ENCODE measurements around the gene ORMDL2.

Gene ORMDL2

GRCh38 chr12:55842681-55843429 is 25.0 kb downstream of the ORMDL2 start, which contains the start of gene MMP19:
Gene MMP19, minus strand, starts transcription at chr12:55842936. Its CDS starts 106 bp downstream, at chr12:55842830.
- Histone ChIP-seq H3K4me3 (ENCODE audit: low read depth, low read length) (peak within 1 kb of the TSS; percentile 37), H3K36me3 (ENCODE audit: control insufficient read depth, insufficient read depth, low read length) (no peaks in the 10 kb centered on the region), H3K27me3 (ENCODE audit: control insufficient read depth, insufficient read depth, low read length) (no peaks in the 10 kb centered on the region), H3K4me1 (ENCODE audit: control insufficient read depth, insufficient read depth, low read length) (peaks cover 20% of the 10 kb centered on the region), H3K27ac (ENCODE audit: low read depth, low read length) (no peak within 1 kb of the TSS), H3K9ac (ENCODE audit: low read length) (peak within 1 kb of the TSS; percentile 20), H3K9me3 (ENCODE audit: control insufficient read depth, insufficient read depth, low read depth, low read length) (no peaks in the 10 kb centered on the region)

GRCh38 chr12:55843431-55843830 is 25.6 kb downstream of the ORMDL2 start:
- peaks cover 21% of the 10 kb centered on the region for H3K4me1 ChIP-seq (ENCODE audit: control insufficient read depth, insufficient read depth, low read length)

GRCh38 chr12:55844961-55845360 is 27.1 kb downstream of the ORMDL2 start:
- Histone ChIP-seq H3K4me3 (ENCODE audit: low read depth, low read length) (no peak overlapping the region), H3K4me1 (ENCODE audit: control insufficient read depth, insufficient read depth, low read length) (peaks cover 21% of the 10 kb centered on the region), H3K27me3 (ENCODE audit: control insufficient read depth, insufficient read depth, low read length) (no peaks in the 10 kb centered on the region), H3K9ac (ENCODE audit: low read length) (no peak overlapping the region), H3K9me3 (ENCODE audit: control insufficient read depth, insufficient read depth, low read depth, low read length) (no peaks in the 10 kb centered on the region), H3K27ac (ENCODE audit: low read depth, low read length) (no peak overlapping the region), H3K36me3 (ENCODE audit: control insufficient read depth, insufficient read depth, low read length) (no peaks in the 10 kb centered on the region)

More at GRCh38 chr12:55843431-55843830, 25.6 kb downstream of the ORMDL2 start:
- Histone ChIP-seq H3K9me3 (ENCODE audit: control insufficient read depth, insufficient read depth, low read depth, low read length) (no peaks in the 10 kb centered on the region), H3K9ac (ENCODE audit: low read length) (no peak overlapping the region), H3K27me3 (ENCODE audit: control insufficient read depth, insufficient read depth, low read length) (no peaks in the 10 kb centered on the region), H3K27ac (ENCODE audit: low read depth, low read length) (no peak overlapping the region), H3K36me3 (ENCODE audit: control insufficient read depth, insufficient read depth, low read length) (no peaks in the 10 kb centered on the region), H3K4me3 (ENCODE audit: low read depth, low read length) (no peak overlapping the region)

- H3K27ac ChIP-seq (ENCODE audit: low read depth, low read length), result no peak overlapping the region
- peaks cover 22% of the 10 kb centered on the region for H3K4me1 ChIP-seq (ENCODE audit: control insufficient read depth, insufficient read depth, low read length)
- no peak overlapping the region for H3K9ac ChIP-seq (ENCODE audit: low read length)
- no peaks in the 10 kb centered on the region for H3K9me3 ChIP-seq (ENCODE audit: control insufficient read depth, insufficient read depth, low read depth, low read length)
- H3K36me3 ChIP-seq (ENCODE audit: control insufficient read depth, insufficient read depth, low read length), result no peaks in the 10 kb centered on the region
- no peaks in the 10 kb centered on the region for H3K27me3 ChIP-seq (ENCODE audit: control insufficient read depth, insufficient read depth, low read length)
- no peak overlapping the region for H3K4me3 ChIP-seq (ENCODE audit: low read depth, low read length)
These were observed 27.5 kb downstream of the ORMDL2 start for GRCh38 chr12:55845361-55845760.

- Histone ChIP-seq H3K27me3 (ENCODE audit: control insufficient read depth, insufficient read depth, low read length) (no peaks in the 10 kb centered on the region), H3K9ac (ENCODE audit: low read length) (no peak overlapping the region), H3K9me3 (ENCODE audit: control insufficient read depth, insufficient read depth, low read depth, low read length) (no peaks in the 10 kb centered on the region), H3K4me1 (ENCODE audit: control insufficient read depth, insufficient read depth, low read length) (peaks cover 28% of the 10 kb centered on the region), H3K36me3 (ENCODE audit: control insufficient read depth, insufficient read depth, low read length) (no peaks in the 10 kb centered on the region), H3K4me3 (ENCODE audit: low read depth, low read length) (no peak overlapping the region), H3K27ac (ENCODE audit: low read depth, low read length) (no peak overlapping the region)
These were observed 28.1 kb downstream of the ORMDL2 start for GRCh38 chr12:55845785-55846496.

- H3K36me3 ChIP-seq (ENCODE audit: control insufficient read depth, insufficient read depth, low read length), result no peaks in the 10 kb centered on the region
- no peak overlapping the region for H3K9ac ChIP-seq (ENCODE audit: low read length)
- peaks cover 28% of the 10 kb centered on the region for H3K4me1 ChIP-seq (ENCODE audit: control insufficient read depth, insufficient read depth, low read length)
These were observed 29.2 kb downstream of the ORMDL2 start for GRCh38 chr12:55847033-55847432.

GRCh38 chr12:55847603-55848291 is 29.9 kb downstream of the ORMDL2 start:
- Histone ChIP-seq H3K27me3 (ENCODE audit: control insufficient read depth, insufficient read depth, low read length) (no peaks in the 10 kb centered on the region), H3K36me3 (ENCODE audit: control insufficient read depth, insufficient read depth, low read length) (no peaks in the 10 kb centered on the region), H3K4me1 (ENCODE audit: control insufficient read depth, insufficient read depth, low read length) (peaks cover 21% of the 10 kb centered on the region), H3K9me3 (ENCODE audit: control insufficient read depth, insufficient read depth, low read depth, low read length) (no peaks in the 10 kb centered on the region), H3K4me3 (ENCODE audit: low read depth, low read length) (no peak overlapping the region), H3K9ac (ENCODE audit: low read length) (no peak overlapping the region), H3K27ac (ENCODE audit: low read depth, low read length) (no peak overlapping the region)

More at GRCh38 chr12:55847033-55847432, 29.2 kb downstream of the ORMDL2 start:
- Histone ChIP-seq H3K27me3 (ENCODE audit: control insufficient read depth, insufficient read depth, low read length) (no peaks in the 10 kb centered on the region), H3K4me3 (ENCODE audit: low read depth, low read length) (no peak overlapping the region), H3K9me3 (ENCODE audit: control insufficient read depth, insufficient read depth, low read depth, low read length) (no peaks in the 10 kb centered on the region), H3K27ac (ENCODE audit: low read depth, low read length) (no peak overlapping the region)

- Histone ChIP-seq H3K36me3 (ENCODE audit: control insufficient read depth, insufficient read depth, low read length) (no peaks in the 10 kb centered on the region), H3K4me3 (ENCODE audit: low read depth, low read length) (no peak overlapping the region), H3K9ac (ENCODE audit: low read length) (no peak overlapping the region), H3K27ac (ENCODE audit: low read depth, low read length) (no peak overlapping the region), H3K27me3 (ENCODE audit: control insufficient read depth, insufficient read depth, low read length) (no peaks in the 10 kb centered on the region), H3K4me1 (ENCODE audit: control insufficient read depth, insufficient read depth, low read length) (peaks cover 15% of the 10 kb centered on the region; the same call in 1 of the 2 replicates), H3K9me3 (ENCODE audit: control insufficient read depth, insufficient read depth, low read depth, low read length) (no peaks in the 10 kb centered on the region)
These were observed 31.9 kb downstream of the ORMDL2 start for GRCh38 chr12:55849616-55850343.

GRCh38 chr12:55850401-55850800 is 32.6 kb downstream of the ORMDL2 start:
- no peak overlapping the region for H3K9ac ChIP-seq (ENCODE audit: low read length)
- H3K27me3 ChIP-seq (ENCODE audit: control insufficient read depth, insufficient read depth, low read length), result no peaks in the 10 kb centered on the region
- no peak overlapping the region for H3K27ac ChIP-seq (ENCODE audit: low read depth, low read length)
- H3K4me1 ChIP-seq (ENCODE audit: control insufficient read depth, insufficient read depth, low read length), result peaks cover 15% of the 10 kb centered on the region; the same call in 1 of the 2 replicates
- no peaks in the 10 kb centered on the region for H3K36me3 ChIP-seq (ENCODE audit: control insufficient read depth, insufficient read depth, low read length)
- no peaks in the 10 kb centered on the region for H3K9me3 ChIP-seq (ENCODE audit: control insufficient read depth, insufficient read depth, low read depth, low read length)
- H3K4me3 ChIP-seq (ENCODE audit: low read depth, low read length), result no peak overlapping the region

GRCh38 chr12:55850893-55851292 is 33.1 kb downstream of the ORMDL2 start:
- Histone ChIP-seq H3K27me3 (ENCODE audit: control insufficient read depth, insufficient read depth, low read length) (no peaks in the 10 kb centered on the region), H3K9me3 (ENCODE audit: control insufficient read depth, insufficient read depth, low read depth, low read length) (no peaks in the 10 kb centered on the region), H3K27ac (ENCODE audit: low read depth, low read length) (no peak overlapping the region), H3K9ac (ENCODE audit: low read length) (no peak overlapping the region), H3K36me3 (ENCODE audit: control insufficient read depth, insufficient read depth, low read length) (no peaks in the 10 kb centered on the region), H3K4me1 (ENCODE audit: control insufficient read depth, insufficient read depth, low read length) (peaks cover 15% of the 10 kb centered on the region; the same call in 1 of the 2 replicates), H3K4me3 (ENCODE audit: low read depth, low read length) (no peak overlapping the region)
